HG02623 (cell line): ENCODE data around the gene CAMK1G.

ENCODE experiments used
- ATAC-seq: cut with Tn5 transposase; IDR thresholded peaks from one replicate; pipeline ENCODE4 v1.9.1; 2021; ENCODE audit warnings: moderate library complexity; ENCODE audit not compliant: unreplicated experiment

CAMK1G gene

DNA sequence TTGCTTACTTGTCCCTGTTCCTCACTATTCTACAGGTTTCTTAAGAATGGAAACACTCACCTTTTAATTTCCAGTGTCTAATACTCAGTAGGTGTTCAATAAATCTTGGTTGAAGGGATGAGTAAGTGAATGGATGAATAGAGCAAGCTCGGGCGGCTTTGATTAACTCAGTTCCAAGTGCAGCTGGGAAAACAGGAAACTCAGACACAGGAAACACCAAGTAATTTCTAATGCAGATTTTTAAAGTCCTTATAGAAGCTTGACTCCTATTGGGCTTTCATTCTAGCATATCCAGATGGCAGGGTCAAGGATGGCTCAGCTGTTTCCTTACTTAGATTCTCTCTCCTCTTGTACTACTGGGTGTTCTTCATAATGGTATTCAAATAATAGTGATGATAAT, 14.0 kb downstream of the CAMK1G start:
- no peak for ATAC-seq

GRCh38 chr1:209598227-209598626, 14.7 kb downstream of the CAMK1G start:
- ATAC-seq, result no peak

DNA sequence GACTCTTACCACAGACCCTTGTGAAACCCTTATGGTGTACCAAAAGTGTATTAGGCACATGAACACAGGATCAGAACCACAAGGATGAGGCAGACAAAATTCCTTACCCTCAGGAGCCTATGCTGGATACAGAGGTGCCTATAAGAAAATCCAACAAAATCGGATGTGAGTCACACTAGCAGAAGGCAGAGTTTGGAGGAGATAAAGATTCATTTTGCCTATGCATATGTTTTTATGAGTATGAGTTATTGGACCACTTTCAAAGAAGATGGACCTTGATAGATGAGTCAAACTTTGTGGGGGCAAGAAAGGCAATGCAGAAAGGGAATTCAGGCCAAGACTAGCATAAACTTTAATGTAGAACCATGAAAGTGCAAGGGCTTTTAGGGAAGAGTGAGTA, 17.0 kb downstream of the CAMK1G start:
- ATAC-seq, result no peak

- no peak for ATAC-seq
Measured at GRCh38 chr1:209601809-209602657, 18.5 kb downstream of the CAMK1G start.

DNA sequence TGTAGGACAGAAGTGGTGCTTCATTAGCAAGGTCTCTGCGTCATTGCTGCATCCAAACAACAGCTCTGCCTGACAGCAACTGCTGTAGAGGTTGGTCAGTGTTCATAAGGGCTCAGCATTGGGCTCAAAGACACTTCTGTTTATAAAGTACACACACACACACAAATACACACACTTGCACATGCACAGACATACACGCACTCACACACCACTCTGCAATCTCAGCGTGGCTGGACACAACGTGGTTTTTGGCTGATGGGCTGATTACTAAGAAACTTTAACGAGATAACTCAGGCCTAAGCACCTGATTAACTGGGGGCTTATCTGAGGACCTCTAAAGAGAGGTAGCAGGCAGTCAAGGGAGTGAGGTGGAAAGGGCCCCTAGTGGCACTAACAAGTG, 20.4 kb downstream of the CAMK1G start:
- ATAC-seq, result no peak

DNA sequence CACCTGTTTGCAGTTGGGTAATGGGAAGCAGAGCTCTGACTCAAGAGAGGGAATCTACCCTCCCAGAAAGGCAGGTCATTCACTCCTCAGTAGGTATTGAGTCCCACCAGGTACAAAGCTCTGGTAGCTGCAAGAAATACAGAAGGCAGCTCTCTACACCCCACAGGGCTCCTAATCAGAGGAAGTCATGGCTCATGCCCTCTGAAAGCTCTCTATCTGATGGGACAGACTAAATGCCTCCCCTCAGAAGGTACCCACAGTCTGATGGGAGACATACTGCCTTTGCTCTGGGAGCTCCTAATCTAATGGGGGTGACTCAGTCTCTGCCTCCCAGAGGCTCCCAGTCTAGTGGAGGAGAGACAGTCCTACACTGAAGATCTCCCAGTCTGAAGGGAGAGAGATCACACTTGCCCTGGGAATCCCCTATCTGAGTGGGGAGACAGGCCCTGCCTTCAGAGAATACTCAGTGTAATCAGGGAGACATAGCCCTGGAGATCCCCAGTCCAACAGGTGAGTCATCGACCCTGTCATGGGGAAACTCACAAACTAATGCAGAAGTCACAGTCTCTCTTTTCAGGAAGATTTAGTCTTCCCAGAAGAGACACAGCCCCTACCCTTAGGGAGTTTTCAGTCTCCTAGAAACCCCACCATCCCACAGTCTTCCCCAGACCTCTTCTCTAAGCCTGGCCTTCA, 23.7 kb downstream of the CAMK1G start:
- peak; percentile 91 for ATAC-seq

GRCh38 chr1:209607795-209608178, 24.3 kb downstream of the CAMK1G start:
- ATAC-seq, result no peak

DNA sequence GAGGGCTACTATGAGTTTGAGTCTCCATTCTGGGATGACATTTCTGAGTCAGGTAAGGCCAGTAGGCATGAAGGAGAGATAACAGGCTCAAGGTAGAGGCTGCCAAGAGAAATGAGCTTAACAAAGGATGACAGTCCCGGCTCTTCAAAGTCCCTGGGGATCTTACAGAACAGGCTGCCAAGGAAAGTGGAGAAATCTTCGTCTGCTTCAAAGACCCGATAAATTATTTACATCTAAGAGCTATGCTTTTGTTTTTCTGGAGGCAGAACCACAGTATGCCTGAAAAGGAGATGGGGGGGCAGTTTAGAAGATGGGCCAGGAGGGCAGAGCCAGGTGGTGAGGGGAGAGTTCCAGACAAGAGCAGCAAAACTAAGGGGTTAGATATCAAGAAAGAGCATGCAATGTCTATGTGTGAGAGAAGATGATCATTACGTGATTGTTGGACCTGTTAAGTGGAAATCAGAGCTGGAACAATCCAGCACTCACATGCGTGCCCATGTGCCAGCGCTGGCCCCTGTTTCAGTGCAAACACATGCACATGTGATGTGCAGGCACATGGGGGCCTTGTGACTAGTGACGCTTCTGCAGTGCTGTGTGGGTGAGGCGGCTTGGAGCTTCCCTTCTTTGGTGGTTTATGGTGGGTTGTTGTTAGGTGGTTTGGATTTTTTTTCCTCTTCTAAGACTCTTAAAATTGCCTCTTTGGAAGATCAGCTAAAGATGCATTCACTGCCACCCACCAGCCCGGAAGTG, 25.7 kb downstream of the CAMK1G start:
- no peak for ATAC-seq

- no peak for ATAC-seq
Measured at GRCh38 chr1:209609791-209610630, 26.5 kb downstream of the CAMK1G start.

DNA sequence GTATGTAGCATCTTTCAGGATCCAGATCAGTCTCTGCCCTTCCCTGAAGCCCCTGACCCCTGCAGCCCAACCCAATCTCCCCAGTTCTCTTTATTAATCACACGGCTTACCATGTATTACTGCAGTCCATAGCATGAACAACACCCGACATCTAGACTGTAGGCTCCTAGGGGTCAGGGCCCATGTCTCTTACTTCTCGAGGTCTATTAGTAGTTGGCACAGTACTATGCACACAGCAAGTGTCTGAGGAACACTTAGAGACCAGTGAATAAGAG, 27.1 kb downstream of the CAMK1G start:
- ATAC-seq, result no peak

DNA sequence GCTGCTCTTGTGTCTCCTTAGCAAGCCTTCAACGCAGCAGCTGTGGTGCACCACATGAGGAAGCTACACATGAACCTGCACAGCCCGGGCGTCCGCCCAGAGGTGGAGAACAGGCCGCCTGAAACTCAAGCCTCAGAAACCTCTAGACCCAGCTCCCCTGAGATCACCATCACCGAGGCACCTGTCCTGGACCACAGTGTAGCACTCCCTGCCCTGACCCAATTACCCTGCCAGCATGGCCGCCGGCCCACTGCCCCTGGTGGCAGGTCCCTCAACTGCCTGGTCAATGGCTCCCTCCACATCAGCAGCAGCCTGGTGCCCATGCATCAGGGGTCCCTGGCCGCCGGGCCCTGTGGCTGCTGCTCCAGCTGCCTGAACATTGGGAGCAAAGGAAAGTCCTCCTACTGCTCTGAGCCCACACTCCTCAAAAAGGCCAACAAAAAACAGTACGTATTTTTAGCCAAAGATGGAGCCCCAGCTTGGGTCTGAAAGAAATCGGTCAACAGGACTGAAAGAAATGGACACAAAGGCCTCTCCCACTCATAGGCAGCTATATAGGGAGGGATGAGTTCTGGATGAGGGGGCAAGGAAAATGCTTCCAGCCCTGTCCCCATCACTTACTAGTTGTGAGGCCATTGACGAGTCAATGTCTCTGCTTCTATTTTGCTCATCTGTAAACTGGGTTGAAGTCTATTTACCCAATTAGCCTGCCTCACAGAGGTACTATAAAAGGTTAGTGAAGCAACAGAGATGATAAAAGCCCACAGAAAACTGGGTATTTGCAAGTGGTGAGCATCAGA, 28.5 kb downstream of the CAMK1G start:
- no peak for ATAC-seq

DNA sequence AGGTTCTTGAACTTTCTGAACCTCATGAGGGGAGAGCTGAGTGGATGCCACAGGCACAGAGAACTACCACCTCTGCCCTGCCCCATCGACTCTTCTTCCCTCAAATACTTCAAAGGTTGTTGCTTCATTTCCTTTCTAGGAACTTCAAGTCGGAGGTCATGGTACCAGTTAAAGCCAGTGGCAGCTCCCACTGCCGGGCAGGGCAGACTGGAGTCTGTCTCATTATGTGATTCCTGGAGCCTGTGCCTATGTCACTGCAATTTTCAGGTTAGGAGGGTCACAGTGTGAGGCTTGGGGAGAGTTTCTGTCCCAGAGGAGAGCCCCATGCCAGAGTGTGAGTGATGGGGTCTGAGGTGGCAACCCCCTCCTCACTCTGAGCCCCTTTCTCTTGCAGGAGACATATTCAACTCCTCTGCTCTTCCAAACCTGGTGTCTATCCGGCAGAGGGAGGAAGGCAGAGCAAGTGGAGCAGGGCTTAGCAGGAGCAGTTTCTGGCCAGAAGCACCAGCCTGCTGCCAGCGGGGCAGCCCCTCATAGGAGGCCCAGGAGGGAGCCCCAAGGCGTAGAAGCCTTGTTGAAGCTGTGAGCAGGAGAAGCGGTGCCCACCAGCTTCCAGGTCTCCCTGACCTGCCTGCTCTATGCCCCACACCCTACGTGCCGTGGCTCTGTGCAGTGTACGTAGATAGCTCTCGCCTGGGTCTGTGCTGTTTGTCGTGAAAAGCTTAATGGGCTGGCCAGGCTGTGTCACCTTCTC, 29.3 kb downstream of the CAMK1G start:
- ATAC-seq, result no peak

GRCh38 chr1:209613400-209614150, 30.1 kb downstream of the CAMK1G start:
- ATAC-seq, result no peak

DNA sequence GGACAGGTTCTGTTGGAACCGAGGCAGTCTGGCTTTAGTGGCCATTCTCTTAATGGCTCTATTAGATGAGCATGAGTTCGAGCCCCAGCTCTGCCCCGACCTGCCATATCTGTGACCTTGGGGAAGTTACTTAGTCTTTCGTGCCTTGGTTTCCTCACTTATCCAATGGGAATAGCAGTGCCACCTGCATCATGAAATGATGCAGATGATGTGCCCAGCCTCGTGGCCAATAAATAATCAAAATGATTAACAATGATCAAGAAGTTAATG, 30.6 kb downstream of the CAMK1G start:
- no peak for ATAC-seq

GRCh38 chr1:209614906-209615305, 31.4 kb downstream of the CAMK1G start:
- no peak for ATAC-seq

DNA sequence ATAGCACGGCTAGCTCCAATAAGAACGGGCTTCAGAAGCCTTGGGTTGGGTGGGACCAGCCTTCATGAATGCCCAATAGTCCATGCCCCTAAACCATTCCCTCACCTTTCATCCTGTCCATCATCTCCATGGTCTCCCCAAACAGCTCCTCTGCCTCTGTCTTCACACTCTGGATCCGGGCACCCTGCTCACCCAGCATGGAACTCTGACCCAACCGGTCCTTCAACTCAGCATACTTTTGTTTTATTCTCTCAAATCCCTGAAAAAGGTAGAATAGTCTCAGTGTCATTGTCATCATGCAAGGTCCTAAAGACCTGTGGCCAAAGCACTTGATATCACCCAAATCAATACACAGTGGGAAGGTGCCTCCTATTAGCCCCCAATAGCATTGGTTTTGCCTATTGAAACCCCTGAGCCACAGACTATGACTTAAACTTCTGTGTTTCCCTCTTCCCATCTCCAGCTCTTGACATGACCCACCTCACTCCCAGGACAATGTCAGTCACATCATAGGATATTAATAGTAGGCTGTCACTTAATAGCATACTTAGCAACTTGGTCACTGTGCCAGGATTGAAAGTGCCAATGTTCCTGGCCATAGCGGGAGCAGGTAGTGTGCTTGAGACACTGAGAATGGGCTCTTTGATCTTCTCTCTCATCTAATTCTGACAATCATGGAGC, 33.0 kb downstream of the CAMK1G start:
- ATAC-seq, result no peak

- no peak for ATAC-seq
Measured at GRCh38 chr1:209617047-209617673, 33.6 kb downstream of the CAMK1G start.

DNA sequence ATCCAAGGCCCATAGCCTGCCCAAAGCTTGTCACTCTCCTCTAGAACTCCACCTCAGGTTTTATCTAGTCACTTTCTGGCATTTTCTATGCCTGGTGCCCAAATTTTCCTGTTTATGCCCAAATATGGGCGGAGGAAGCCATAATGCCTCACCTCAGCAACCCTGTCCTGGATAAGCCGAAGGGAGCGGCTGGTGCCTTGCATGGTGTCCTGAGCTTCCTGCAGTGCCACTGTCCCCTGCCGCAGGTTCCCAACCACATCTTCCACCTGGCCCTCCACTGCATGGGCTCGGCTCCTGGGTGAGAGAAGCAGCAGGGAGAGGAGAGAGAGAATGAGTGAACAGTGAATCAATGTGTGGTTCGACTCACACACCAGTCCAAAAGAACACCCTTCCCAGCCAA, 34.2 kb downstream of the CAMK1G start:
- ATAC-seq, result no peak
